Activated naive CD4-positive, alpha-beta T cell treated with anti-CD3 and anti-CD28 coated beads, Interleukin-2, amount 10 ng/mL, durations not matched to agents 7 days and 5 days (primary cell): Measurements from ENCODE around the gene ACTN3.
"Not testable (repeated sequence)": the region's sequence is repeated elsewhere in the genome, so short reads cannot be mapped to it uniquely, and the experiment has no call there.

Experiments
- CTCF ChIA-PET: fragments of 350-600 bp; sonication (Branson Sonifier 250); formaldehyde crosslinking; loops from one replicate; lab custom pipeline; 2021; ENCODE audit warnings: antibody characterized with exemption; lab: Charles Lee
- DNase-seq: peaks from one replicate; pipeline ENCODE4 v3.0.0-alpha.2; 2020
- H3K27ac Mint-ChIP-seq: one replicate; pipeline ENCODE4 v1.8.0; 2021; ENCODE audit warnings: mild to moderate bottlenecking, moderate library complexity, mixed read lengths
- H3K27me3 Mint-ChIP-seq: one replicate; pipeline ENCODE4 v1.8.0; 2021; ENCODE audit warnings: mild to moderate bottlenecking, mixed read lengths
- H3K36me3 Mint-ChIP-seq: one replicate; pipeline ENCODE4 v1.8.0; 2021; ENCODE audit warnings: mixed read lengths
- H3K4me1 Mint-ChIP-seq: one replicate; pipeline ENCODE4 v1.8.0; 2021; ENCODE audit warnings: mixed read lengths
- H3K4me3 Mint-ChIP-seq: one replicate; pipeline ENCODE4 v1.8.0; 2021; ENCODE audit warnings: mild to moderate bottlenecking, moderate library complexity, mixed read lengths
- H3K9me3 Mint-ChIP-seq: one replicate; pipeline ENCODE4 v1.8.0; 2021; ENCODE audit warnings: mixed read lengths

Gene ACTN3

DNA sequence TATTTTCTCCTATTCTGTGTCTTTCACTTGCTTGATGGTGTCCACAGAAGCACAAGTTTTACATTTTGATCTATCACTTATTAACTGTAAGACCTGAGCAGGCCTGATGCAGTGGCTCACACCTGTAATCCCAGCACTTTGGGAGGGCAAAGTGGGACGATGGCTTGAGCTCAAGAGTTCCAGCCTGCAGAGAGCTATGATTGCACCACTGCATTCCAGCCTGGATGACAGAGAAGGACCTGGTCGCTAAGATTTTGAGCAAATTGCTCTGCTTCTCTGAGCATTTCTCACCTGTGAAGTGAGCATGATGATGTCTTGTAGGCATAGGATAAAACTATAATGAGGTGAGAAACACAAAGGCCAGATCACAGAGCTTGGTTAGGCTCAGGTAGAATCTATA lies 39.4 kb downstream of the ACTN3 start:
- H3K4me3 Mint-ChIP-seq, result no peak overlapping the region
- H3K9me3 Mint-ChIP-seq, result peaks cover 8% of the 10 kb centered on the region
- no peak for DNase-seq
- no peak overlapping the region for H3K27ac Mint-ChIP-seq
- H3K27me3 Mint-ChIP-seq, result peaks cover 19% of the 10 kb centered on the region
- CTCF ChIA-PET, result interaction anchor here (1.0 kb wide), 1 partner anchor 8 kb away, joined by 3 read pairs; no protein-coding TSS in a partner anchor
- no peaks in the 10 kb centered on the region for H3K4me1 Mint-ChIP-seq
- peaks cover 4% of the 10 kb centered on the region for H3K36me3 Mint-ChIP-seq

DNA sequence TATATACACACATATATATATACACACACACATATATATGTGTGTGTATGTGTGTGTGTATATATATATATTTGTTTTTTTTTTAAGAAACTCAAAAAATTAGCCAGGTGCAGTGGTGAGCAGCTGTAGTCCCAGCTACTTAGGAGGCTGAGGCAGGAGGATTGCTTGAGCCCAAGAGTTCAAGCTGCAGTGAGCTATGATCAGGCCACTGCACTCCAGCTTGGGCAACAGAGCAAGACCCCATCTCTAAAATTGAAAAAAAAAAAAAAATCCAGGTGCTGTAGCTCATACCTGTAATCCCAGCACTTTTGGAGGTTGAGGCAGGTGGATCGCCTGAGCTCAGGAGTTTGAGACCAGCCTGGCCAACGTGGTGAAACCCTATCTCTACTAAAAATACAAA lies 42.6 kb downstream of the ACTN3 start:
- not testable (repeated sequence) for H3K27ac Mint-ChIP-seq, H3K4me3 Mint-ChIP-seq, H3K9me3 Mint-ChIP-seq, DNase-seq, H3K36me3 Mint-ChIP-seq
- CTCF ChIA-PET, result interaction anchor here (2.1 kb wide), 1 partner anchor 89 kb away, joined by 8 read pairs; the partner anchor contains the start of gene RBM4B
- Mint-ChIP-seq H3K27me3 (peaks cover 19% of the 10 kb centered on the region), H3K4me1 (peaks cover 20% of the 10 kb centered on the region)

DNA sequence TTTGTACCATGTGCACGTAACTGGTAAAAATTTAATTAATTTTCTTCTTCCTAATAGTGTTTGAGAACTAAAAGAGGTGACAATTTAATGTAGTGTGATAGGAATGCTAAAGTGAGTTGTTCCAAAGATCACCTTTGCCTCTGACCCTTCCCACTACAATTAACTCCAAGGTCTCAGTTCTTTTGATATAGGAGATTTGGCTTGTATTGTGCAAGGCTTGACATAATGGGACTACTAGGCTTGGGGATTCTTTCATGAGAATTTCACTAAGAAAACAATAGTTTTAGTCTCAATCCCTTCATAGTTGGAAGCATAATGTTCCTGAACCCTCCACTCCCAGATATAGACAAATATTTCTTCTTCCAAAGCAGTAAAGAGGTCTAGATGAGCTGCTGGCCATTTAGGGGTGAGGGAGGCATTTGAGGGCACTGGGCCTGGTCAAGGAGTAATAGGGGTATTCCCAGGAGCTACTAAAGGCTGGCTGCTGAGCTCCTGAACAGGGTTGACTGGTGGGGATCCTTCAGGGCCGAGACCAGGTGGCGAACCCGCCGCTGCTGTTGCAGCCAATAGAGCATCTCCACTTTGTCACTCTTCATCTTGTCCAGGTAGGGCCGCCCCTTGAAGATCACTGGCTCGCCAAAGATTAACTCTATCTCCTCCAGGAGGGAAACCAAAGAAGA lies 43.4 kb downstream of the ACTN3 start:
- Mint-ChIP-seq H3K9me3 (no peaks in the 10 kb centered on the region), H3K27ac (no peak overlapping the region), H3K4me3 (no peak overlapping the region), H3K4me1 (peaks cover 28% of the 10 kb centered on the region), H3K36me3 (peaks cover 3% of the 10 kb centered on the region), H3K27me3 (peaks cover 15% of the 10 kb centered on the region)
- CTCF ChIA-PET, result interaction anchor here (1.0 to 2.1 kb wide), 2 partner anchors 10 to 88 kb away, joined by 4 to 8 read pairs; partner anchors contain the start of gene RBM4B
- DNase-seq, result no peak

DNA sequence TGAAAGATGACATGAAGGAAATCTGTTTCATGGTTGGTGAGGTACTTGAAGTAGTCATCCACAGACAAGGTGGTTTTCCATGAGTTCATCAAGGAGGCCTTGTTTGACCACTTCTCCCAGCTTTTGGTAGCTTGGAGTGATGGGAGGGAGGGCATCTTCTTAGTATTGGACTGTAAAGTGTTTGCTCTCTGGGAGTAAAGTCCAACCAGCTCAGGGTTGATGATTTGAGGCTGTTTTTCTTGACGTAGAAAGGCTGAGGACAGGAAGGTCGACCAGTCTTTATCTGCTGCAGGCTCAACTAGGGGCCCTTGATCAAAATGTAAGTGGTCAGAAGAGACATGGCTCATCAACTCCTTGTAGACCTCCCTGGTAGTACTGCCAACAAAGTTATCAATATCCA lies 44.5 kb downstream of the ACTN3 start:
- Mint-ChIP-seq H3K36me3 (peaks cover 3% of the 10 kb centered on the region), H3K27me3 (peaks cover 12% of the 10 kb centered on the region), H3K4me3 (peak overlapping the region; percentile 15), H3K4me1 (peaks cover 38% of the 10 kb centered on the region), H3K27ac (no peak overlapping the region), H3K9me3 (no peaks in the 10 kb centered on the region)
- no peak for DNase-seq
- CTCF ChIA-PET, result interaction anchor here (1.0 to 2.1 kb wide), 3 partner anchors 11 to 87 kb away, joined by 4 to 8 read pairs (median 8); partner anchors contain the start of gene RBM4B

DNA sequence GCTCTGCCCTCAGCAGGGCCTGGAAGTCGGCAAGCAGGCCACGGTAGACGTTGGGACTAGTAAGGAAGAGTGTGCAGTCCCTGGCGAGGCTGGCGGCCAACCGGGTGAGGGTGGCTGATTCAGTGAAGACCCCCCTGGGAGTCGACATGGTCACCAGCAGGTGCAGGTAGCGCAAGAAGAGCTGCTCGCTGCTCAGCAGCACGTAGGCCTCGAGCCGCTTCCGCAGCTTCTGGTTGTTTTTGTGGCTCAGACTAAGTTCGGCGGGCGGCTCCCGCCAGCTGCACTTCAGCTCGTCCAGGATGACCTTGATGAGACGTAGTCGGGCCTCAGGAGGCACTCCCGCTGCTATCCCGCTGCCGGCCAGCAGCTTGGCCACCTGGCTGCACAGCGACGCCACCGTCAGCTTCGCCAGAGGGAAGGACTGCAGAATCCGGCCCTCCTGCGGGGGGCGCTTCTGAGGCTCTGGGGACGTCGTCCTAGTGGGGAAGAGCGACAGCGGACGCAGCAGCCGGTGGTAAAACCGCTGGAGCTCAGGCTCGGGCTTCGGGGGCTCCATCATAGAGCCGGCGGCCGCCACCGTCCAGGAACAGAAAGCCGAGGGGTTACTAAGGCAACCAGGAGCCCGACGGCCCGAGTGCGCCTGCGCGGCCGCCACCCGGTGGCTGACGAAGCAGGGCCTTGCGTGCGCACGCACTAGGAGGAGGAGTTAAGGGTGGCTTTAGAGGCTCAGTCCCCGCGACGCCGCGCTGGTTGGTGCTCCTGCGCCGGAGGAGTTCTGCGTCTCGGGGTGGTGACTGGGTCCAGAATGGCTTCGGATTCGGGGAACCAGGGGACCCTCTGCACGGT lies 46.0 kb downstream of the ACTN3 start, which contains the start of the genes CCDC87 and CCS:
Gene CCDC87, minus strand, starts transcription at position 607 of the 846 bp plus-strand sequence. Its CDS starts 48 bp downstream, at position 559.
Gene CCS, plus strand, starts transcription at position 729 of the 846 bp plus-strand sequence. Its CDS starts 77 bp downstream, at position 806.
- peak; percentile 99 for DNase-seq
- H3K9me3 Mint-ChIP-seq, result no peaks in the 10 kb centered on the region
- peaks cover 12% of the 10 kb centered on the region for H3K27me3 Mint-ChIP-seq
- H3K4me1 Mint-ChIP-seq, result peaks cover 38% of the 10 kb centered on the region
- peak within 1 kb of the TSS; percentile 100 for H3K4me3 Mint-ChIP-seq
- CTCF ChIA-PET, result interaction anchor here (1.0 to 2.1 kb wide), 6 partner anchors 11 to 53 kb away, joined by 3 to 8 read pairs (median 6); partner anchors contain the start of gene RBM14
- H3K36me3 Mint-ChIP-seq, result peaks cover 3% of the 10 kb centered on the region
- H3K27ac Mint-ChIP-seq, result peak within 1 kb of the TSS; percentile 95

DNA sequence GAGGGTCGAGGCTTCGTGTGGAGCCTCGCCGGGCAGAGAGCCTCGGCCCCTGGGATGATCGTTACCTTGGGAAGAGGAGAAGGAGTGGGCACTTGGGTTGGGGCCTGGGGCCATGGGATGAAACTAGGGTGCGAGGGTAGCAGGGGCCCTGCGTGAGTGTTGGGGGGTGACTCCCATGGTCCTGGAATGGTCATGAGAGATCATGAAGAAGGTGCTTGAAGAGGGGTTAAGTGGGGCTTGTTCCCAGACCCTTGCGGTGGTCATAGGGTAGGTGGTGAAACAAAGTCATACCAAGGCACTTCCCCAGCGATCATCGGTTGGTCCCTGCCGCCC lies 46.6 kb downstream of the ACTN3 start:
- CTCF ChIA-PET, result interaction anchor here (1.0 to 1.6 kb wide), 5 partner anchors 14 to 52 kb away, joined by 3 to 7 read pairs (median 4); partner anchors contain the start of gene RBM14
- no peak for DNase-seq
- Mint-ChIP-seq H3K4me3 (peak overlapping the region; percentile 100), H3K36me3 (peaks cover 3% of the 10 kb centered on the region), H3K27me3 (peaks cover 12% of the 10 kb centered on the region), H3K27ac (peak overlapping the region; percentile 95), H3K9me3 (no peaks in the 10 kb centered on the region), H3K4me1 (peaks cover 38% of the 10 kb centered on the region)

DNA sequence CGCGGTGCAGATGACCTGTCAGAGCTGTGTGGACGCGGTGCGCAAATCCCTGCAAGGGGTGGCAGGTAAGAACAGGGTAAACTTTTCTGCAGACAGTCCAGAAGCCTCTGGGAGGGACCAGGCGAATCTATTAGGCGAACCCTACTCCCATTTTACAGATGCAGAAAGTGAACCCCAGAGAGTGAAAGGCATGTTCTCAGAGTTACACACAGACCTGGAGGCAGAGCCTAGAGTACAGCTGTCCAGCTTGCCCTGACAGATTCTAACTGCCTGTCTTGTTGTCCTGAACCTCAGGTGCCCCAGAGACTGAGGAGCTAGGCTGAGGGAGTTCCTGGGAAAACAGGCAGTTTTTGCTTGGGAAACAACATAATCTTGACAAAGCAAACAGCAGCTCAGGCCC lies 46.9 kb downstream of the ACTN3 start:
- peak overlapping the region; percentile 95 for H3K27ac Mint-ChIP-seq
- CTCF ChIA-PET, result interaction anchor here (1.0 to 1.6 kb wide), 3 partner anchors 14 to 172 kb away, joined by 3 to 4 read pairs (median 3); partner anchors contain the start of gene RBM14
- peaks cover 12% of the 10 kb centered on the region for H3K27me3 Mint-ChIP-seq
- no peak for DNase-seq
- no peaks in the 10 kb centered on the region for H3K9me3 Mint-ChIP-seq
- peaks cover 38% of the 10 kb centered on the region for H3K4me1 Mint-ChIP-seq
- H3K4me3 Mint-ChIP-seq, result peak overlapping the region; percentile 100
- peaks cover 3% of the 10 kb centered on the region for H3K36me3 Mint-ChIP-seq

DNA sequence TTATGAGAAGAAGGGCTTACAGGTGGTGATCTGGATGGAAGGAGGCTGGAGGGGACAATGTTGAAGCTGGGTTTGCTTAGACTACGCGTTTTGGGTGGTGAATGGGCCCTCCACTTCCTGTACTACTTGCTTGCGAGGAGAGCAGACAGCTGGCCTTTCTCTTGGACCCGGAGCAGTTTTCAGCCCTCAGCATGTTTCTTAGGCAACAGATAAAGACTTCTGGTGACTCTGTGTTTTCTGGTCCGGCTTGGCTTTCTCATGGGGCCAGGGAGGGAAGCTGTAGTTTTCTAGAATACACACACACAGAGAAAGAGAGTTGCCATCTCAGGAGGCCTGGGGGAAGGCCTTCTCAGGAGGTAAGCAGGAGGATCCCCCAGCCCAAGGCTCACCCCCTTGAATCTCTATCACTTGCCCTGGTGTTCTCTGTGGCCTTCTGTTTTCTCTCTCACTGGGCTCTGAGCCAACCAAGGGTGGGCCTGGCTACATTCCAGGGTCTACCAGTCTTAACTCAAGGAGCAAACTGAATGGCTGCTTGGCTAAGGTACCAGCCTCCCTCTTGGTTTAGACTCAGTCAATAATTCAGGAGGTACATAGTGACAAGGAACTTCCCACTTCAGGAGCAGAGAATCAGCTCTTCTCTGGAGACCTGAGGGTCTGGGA lies 48.7 kb downstream of the ACTN3 start:
- Mint-ChIP-seq H3K36me3 (peaks cover 4% of the 10 kb centered on the region), H3K4me1 (peaks cover 38% of the 10 kb centered on the region), H3K9me3 (no peaks in the 10 kb centered on the region), H3K4me3 (peak overlapping the region; percentile 53), H3K27me3 (peaks cover 8% of the 10 kb centered on the region), H3K27ac (peak overlapping the region; percentile 74)
- CTCF ChIA-PET, result interaction anchor here (0.8 to 1.6 kb wide), 5 partner anchors 14 to 174 kb away, joined by 3 to 9 read pairs (median 3); partner anchors contain the start of gene RBM4B
- peak; percentile 25 for DNase-seq

DNA sequence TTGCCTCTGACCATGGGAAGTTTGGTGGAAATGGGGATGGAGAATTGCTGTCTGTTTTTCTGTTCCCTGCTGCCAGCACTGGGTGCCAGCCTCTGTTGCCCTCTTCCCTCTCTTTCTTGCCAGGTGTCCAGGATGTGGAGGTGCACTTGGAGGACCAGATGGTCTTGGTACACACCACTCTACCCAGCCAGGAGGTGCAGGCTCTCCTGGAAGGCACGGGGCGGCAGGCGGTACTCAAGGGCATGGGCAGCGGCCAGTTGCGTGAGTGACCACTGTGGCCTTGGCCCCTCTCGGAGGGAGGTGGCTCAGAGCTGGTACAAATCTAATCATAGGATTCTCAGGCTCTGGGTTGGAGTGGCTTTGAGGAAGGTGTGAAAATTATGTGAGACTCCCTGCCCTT lies 52.3 kb downstream of the ACTN3 start:
- Mint-ChIP-seq H3K4me1 (peaks cover 19% of the 10 kb centered on the region), H3K36me3 (peaks cover 8% of the 10 kb centered on the region), H3K27me3 (no peaks in the 10 kb centered on the region), H3K27ac (no peak overlapping the region), H3K4me3 (no peak overlapping the region), H3K9me3 (no peaks in the 10 kb centered on the region)
- DNase-seq, result no peak
- CTCF ChIA-PET, result interaction anchor here (1.8 kb wide), 1 partner anchor 80 kb away, joined by 5 read pairs; no protein-coding TSS in a partner anchor

DNA sequence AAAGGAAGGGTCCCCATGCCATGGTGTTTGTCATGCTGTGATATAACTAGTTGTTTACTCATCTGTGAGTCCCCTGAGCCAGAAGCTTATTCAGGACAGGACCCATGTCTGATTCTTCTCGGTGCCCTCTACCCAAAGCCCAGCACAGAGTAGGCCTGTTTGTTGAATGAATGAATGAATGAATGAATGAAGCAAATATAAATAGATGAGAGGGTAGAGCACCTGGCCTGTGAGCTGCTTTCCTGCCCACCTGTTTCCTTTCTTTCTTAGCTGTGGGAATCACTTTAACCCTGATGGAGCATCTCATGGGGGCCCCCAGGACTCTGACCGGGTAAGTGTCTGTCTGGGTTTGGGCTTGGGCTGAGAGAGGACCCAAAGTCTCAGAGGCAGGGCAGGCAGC lies 53.5 kb downstream of the ACTN3 start:
- Mint-ChIP-seq H3K27ac (no peak overlapping the region), H3K4me3 (no peak overlapping the region), H3K27me3 (no peaks in the 10 kb centered on the region), H3K4me1 (peaks cover 9% of the 10 kb centered on the region), H3K9me3 (no peaks in the 10 kb centered on the region), H3K36me3 (peaks cover 12% of the 10 kb centered on the region)
- DNase-seq, result no peak
- CTCF ChIA-PET, result no interaction called here

DNA sequence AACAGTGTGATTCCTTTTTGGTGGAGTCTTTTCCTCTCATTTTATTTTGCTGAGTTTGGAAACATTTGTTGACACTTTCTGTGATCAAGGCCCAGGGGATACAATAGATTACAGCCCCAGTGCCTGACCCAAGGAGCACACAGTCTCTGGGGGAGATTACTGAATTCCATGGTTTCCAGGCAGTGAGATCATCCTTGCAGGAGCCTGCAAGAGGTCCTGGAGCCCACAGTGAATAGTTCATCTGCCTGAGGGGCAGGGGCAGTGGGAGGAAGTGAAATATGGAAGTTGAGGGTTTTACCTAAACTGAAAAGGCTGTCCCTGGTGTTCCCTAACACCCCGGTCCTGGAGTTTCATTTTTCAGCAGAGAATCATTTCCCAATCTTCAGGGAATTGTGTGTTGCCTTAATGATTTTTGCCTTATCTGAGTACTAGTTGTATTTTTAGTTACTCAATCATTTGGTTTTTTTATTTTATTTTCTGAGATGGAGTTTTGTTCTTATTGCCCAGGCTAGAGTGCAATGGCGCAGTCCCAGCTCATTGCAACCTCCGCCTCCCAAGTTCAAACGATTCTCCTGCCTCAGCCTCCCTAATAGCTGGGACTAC lies 54.0 kb downstream of the ACTN3 start:
- CTCF ChIA-PET, result no interaction called here
- H3K4me1 Mint-ChIP-seq, result peaks cover 4% of the 10 kb centered on the region
- no peaks in the 10 kb centered on the region for H3K9me3 Mint-ChIP-seq
- peak overlapping the region; percentile 19 for H3K27ac Mint-ChIP-seq
- H3K4me3 Mint-ChIP-seq, result no peak overlapping the region
- no peaks in the 10 kb centered on the region for H3K27me3 Mint-ChIP-seq
- no peak for DNase-seq
- peaks cover 12% of the 10 kb centered on the region for H3K36me3 Mint-ChIP-seq

DNA sequence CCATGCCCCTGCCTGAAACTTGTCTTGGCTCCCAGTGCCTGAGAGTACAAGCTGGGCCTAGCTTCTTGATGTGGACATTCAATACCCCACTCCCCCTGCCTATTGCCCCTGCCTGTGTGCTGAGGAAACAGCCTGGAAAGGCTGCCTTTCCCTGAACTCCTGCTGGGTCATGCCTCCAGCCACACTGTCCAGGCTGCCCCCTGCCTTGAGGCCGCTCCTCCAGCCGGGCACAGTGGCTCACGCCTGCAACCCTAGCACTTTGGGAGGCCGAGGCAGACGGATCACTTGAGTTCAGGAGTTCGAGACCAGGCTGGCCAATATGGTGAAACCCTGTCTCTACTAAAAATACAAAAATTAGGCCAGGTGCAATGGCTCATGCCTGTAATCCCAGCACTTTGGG lies 56.4 kb downstream of the ACTN3 start:
- Mint-ChIP-seq H3K4me1 (no peaks in the 10 kb centered on the region), H3K36me3 (peaks cover 12% of the 10 kb centered on the region), H3K4me3 (no peak overlapping the region), H3K27ac (no peak overlapping the region), H3K27me3 (no peaks in the 10 kb centered on the region), H3K9me3 (no peaks in the 10 kb centered on the region)
- CTCF ChIA-PET, result interaction anchor here (2.2 kb wide), 1 partner anchor 11 kb away, joined by 8 read pairs; the partner anchor contains the start of gene CCDC87
- no peak for DNase-seq

DNA sequence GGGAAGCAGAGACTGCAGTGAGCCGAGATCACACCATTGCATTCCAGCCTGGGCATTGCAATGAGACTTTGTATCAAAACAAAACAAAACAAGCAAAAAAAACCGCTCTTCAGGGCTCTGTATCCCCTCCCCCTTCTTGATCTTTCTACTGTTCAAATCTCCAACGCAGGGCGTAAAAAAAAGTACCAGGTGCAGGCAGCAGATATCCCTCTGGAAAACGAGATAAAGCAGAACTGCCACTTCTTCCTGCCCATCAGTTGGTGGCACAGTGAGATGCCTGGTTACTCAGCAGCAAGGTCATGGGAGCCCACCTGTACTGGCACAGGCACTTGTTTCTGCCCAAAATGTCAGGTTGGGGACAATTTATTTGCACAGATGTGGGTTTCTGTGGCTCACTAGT lies 57.5 kb downstream of the ACTN3 start:
- Mint-ChIP-seq H3K27me3 (no peaks in the 10 kb centered on the region), H3K27ac (no peak overlapping the region), H3K36me3 (peaks cover 12% of the 10 kb centered on the region), H3K9me3 (no peaks in the 10 kb centered on the region), H3K4me3 (no peak overlapping the region), H3K4me1 (no peaks in the 10 kb centered on the region)
- CTCF ChIA-PET, result interaction anchor here (2.2 kb wide), 1 partner anchor 12 kb away, joined by 8 read pairs; the partner anchor contains the start of gene CCDC87
- no peak for DNase-seq
